ENCODE measurements around the gene CRHR2.

DNA sequence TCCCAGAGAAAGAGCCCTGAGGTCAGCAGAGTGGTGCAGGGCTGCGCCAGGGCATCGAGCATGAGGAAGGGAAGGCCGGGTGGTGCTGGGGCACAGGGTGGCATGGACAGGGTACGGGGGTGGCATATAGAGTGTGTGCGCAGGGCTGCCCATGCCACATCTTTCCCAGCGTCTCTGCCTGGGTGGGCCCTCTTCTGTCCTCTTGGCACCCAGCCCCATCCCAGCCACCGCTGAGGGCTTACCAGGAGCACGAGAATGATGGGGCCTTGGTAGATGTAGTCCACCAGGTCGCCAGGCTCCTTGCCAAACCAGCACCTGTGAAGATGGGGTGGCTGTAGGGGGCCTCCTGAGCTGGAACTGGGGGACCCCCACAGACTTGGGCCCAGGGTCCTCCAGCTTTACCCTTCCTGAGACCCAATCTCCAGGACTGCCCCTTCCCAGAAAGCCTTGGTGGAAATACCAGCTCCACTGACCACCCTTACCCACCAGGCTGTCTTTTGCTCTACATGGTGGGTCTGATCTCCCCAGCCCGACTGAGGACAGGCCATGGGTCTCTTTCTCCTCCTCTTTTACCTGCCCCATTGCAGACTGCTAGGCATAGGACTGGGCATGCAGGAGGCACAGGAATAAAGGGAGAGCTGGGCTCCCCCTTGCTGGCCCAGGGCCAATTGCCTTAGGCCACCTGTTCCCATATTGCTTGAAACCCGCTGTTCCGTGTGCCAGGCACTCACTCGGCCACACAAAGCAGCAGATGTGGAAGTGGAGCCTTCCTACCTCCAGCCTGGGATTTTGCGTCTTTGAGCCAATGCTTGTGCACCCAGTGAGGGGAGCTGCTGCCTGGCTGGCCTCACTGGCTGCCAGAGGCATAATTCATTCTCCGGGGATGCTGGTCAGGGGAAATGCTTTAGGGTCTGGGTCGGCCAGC, 21.7 kb downstream of the CRHR2 start:
- TF ChIP-seq CTCF (IDR thresholded peaks at IDR 0.05) = no peak
- TF ChIP-seq POLR2A (IDR thresholded peaks at IDR 0.05) = no peak
